IMR-90 (cell line): ENCODE results near the gene ARHGAP5. TPM values are rescaled to one million over a fixed set of nuclear protein-coding genes. Genes with fewer than 3 reads are reported as not detected.

ENCODE experiments used
- ATAC-seq: fragments of 200-7000 bp; cut with Tn5 transposase; 2 replicates; pipeline ENCODE4 v1.9.1; 2020; ENCODE audit warnings: low read depth, mild to moderate bottlenecking, moderate library complexity
- BruUV-seq: library from RNA; stranded (reverse); fragments of 400-500 nt; replicated peaks from 2 replicates; lab custom pipeline; 2021; lab: Mats Ljungman, UMichigan
- CTCF ChIA-PET: fragments of 300-600 bp; formaldehyde crosslinking; extraction: SDS; loops from one replicate; lab custom pipeline; 2021; ENCODE audit warnings: antibody characterized with exemption; lab: Yijun Ruan, JAX
- POLR2A ChIA-PET: fragments of 300-600 bp; sonication (Branson Sonifier 250); formaldehyde crosslinking; loops from one replicate; lab custom pipeline; 2022; ENCODE audit warnings: antibody characterized with exemption; ENCODE audit not compliant: unreplicated experiment; lab: Charles Lee
- DNase-seq: peaks from one replicate; pipeline ENCODE4 v3.0.0; 2013
- H2AFZ ChIP-seq: replicated peaks from 2 replicates; pipeline ENCODE3; 2013; ENCODE audit warnings: low read length, mild to moderate bottlenecking; ENCODE audit not compliant: poor library complexity
- H2AK5ac ChIP-seq: 2 replicates; pipeline ENCODE4 v1.6.1; 2013; ENCODE audit warnings: low read depth, low read length, inconsistent platforms
- H2AK9ac ChIP-seq: replicated peaks from 2 replicates; pipeline ENCODE3; 2013; ENCODE audit warnings: mild to moderate bottlenecking, low read depth, low read length, moderate library complexity; ENCODE audit not compliant: poor library complexity
- H2BK120ac ChIP-seq: 2 replicates; pipeline ENCODE4 v1.6.1; 2013; ENCODE audit warnings: low read depth, low read length, inconsistent platforms
- H2BK15ac ChIP-seq: 3 replicates; pipeline ENCODE4 v1.6.1; 2013; ENCODE audit warnings: low read depth, low read length, inconsistent platforms
- H2BK20ac ChIP-seq: 2 replicates; pipeline ENCODE4 v1.6.1; 2013; ENCODE audit warnings: low read depth, mild to moderate bottlenecking, inconsistent platforms, low read length, moderate library complexity
- H2BK5ac ChIP-seq: 2 replicates; pipeline ENCODE4 v1.6.1; 2013; ENCODE audit warnings: mild to moderate bottlenecking, low read depth, low read length, inconsistent platforms; ENCODE audit not compliant: poor library complexity, severe bottlenecking
- H3K14ac ChIP-seq: replicated peaks from 2 replicates; pipeline ENCODE4 v1.6.1; 2013; ENCODE audit warnings: low read depth, low read length, inconsistent platforms
- H3K18ac ChIP-seq: 2 replicates; pipeline ENCODE4 v1.6.1; 2013; ENCODE audit warnings: low read depth, low read length, control low read depth
- H3K23ac ChIP-seq: 2 replicates; pipeline ENCODE4 v1.6.1; 2013; ENCODE audit warnings: low read depth, low read length, inconsistent platforms
- H3K27ac ChIP-seq: 2 replicates; pipeline ENCODE4 v1.5.1; 2013; ENCODE audit warnings: mild to moderate bottlenecking, control low read depth, low read length; ENCODE audit not compliant: insufficient read depth
- H3K27me3 ChIP-seq: 2 replicates; pipeline ENCODE4 v1.6.1; 2013; ENCODE audit warnings: low read length; ENCODE audit not compliant: control insufficient read depth, insufficient read depth
- H3K36me3 ChIP-seq: 2 replicates; pipeline ENCODE4 v1.6.1; 2013; ENCODE audit warnings: low read length, mixed read lengths; ENCODE audit not compliant: control insufficient read depth, insufficient read depth
- H3K4ac ChIP-seq: 2 replicates; pipeline ENCODE4 v1.6.1; 2013; ENCODE audit warnings: low read depth, low read length, inconsistent platforms
- H3K4me1 ChIP-seq: 2 replicates; pipeline ENCODE4 v1.6.1; 2013; ENCODE audit warnings: low read length, mixed read lengths; ENCODE audit not compliant: control insufficient read depth, insufficient read depth
- H3K4me2 ChIP-seq: 2 replicates; pipeline ENCODE4 v1.6.1; 2013; ENCODE audit warnings: low read depth, mild to moderate bottlenecking, control low read depth, low read length, moderate library complexity
- H3K4me3 ChIP-seq: 2 replicates; pipeline ENCODE4 v1.5.1; 2013; ENCODE audit warnings: low read depth, mild to moderate bottlenecking, control low read depth, low read length, moderate library complexity; ENCODE audit not compliant: insufficient read depth
- H3K56ac ChIP-seq: 2 replicates; pipeline ENCODE4 v1.6.1; 2013; ENCODE audit warnings: low read length, inconsistent platforms; ENCODE audit not compliant: insufficient read depth; ENCODE audit errors: extremely low read depth
- H3K79me1 ChIP-seq, 2 experiments: 2 replicates each; pipeline ENCODE4 v1.6.1; 2013; ENCODE audit warnings: low read length in 2 of 2, inconsistent platforms in 1 of 2, low read depth in 1 of 2
- H3K9ac ChIP-seq: 2 replicates; pipeline ENCODE4 v1.6.1; 2013; ENCODE audit warnings: low read depth, low read length, control low read depth
- H3K9me1 ChIP-seq: 2 replicates; pipeline ENCODE4 v1.6.1; 2013; ENCODE audit warnings: low read length, inconsistent platforms; ENCODE audit not compliant: insufficient read depth
- H3K9me3 ChIP-seq: 2 replicates; pipeline ENCODE4 v1.6.1; 2013; ENCODE audit warnings: low read length; ENCODE audit not compliant: control insufficient read depth, insufficient read depth
- H4K20me1 ChIP-seq: 2 replicates; pipeline ENCODE4 v1.6.1; 2013; ENCODE audit warnings: low read length, inconsistent platforms; ENCODE audit not compliant: insufficient read depth
- H4K5ac ChIP-seq: 2 replicates; pipeline ENCODE4 v1.6.1; 2013; ENCODE audit warnings: mild to moderate bottlenecking, low read depth, low read length, control low read depth
- H4K8ac ChIP-seq, 2 experiments: 2 replicates each; pipeline ENCODE4 v1.6.1; 2013; ENCODE audit warnings: low read depth in 2 of 2, low read length in 2 of 2, control low read depth in 1 of 2, inconsistent platforms in 1 of 2
- H4K91ac ChIP-seq: 2 replicates; pipeline ENCODE4 v1.6.1; 2013; ENCODE audit warnings: low read depth, low read length, inconsistent platforms; ENCODE audit not compliant: insufficient read depth
- MAZ ChIP-seq: IDR thresholded peaks from 2 replicates; pipeline ENCODE4 v1.6.1; 2012; ENCODE audit warnings: low read depth, mild to moderate bottlenecking, low read length, improper control_type of control experiment, moderate library complexity, borderline replicate concordance
- RAD21 ChIP-seq: IDR thresholded peaks from 2 replicates; pipeline ENCODE4 v1.6.1; 2012; ENCODE audit warnings: low read length, improper control_type of control experiment
- RFX5 ChIP-seq: IDR thresholded peaks from 2 replicates; pipeline ENCODE4 v1.8.0; 2012; ENCODE audit warnings: low read depth, mild to moderate bottlenecking, low read length, moderate library complexity
- WGBS, 2 experiments: methylation state at CpG; one replicate each; pipeline versions ENCODE4 v1.1.5 to v1.1.7; 2013; ENCODE audit warnings: missing lambda C conversion rate in 2 of 2; ENCODE audit not compliant: insufficient read length in 1 of 2; ENCODE audit errors: extremely low coverage in 2 of 2; 5-methylcytosine and 5-hydroxymethylcytosine counted together
- dilution Hi-C: fragments of 300-500 bp; cut with HindIII; formaldehyde crosslinking; loops from one replicate; pipeline ENCODE4 v1.14.3; 2018; ENCODE audit warnings: low sequenced_read_pairs; ENCODE audit not compliant: unreplicated experiment
- in situ Hi-C: fragments of 300-500 bp; cut with MboI; formaldehyde crosslinking; loops from 3 replicates; pipeline ENCODE4 v1.14.3; 2019; ENCODE audit warnings: low sequenced_read_pairs, inconsistent platforms, mixed read lengths
- intact Hi-C: fragments of 100-400 bp; cut with micrococcal nuclease; formaldehyde crosslinking; loops from 2 replicates; pipeline ENCODE4 v1.10.0; 2022
- polyA plus RNA-seq, 3 experiments: library from polyadenylated mRNA; depleted of rRNA; stranded (reverse); fragments of >200 nt; gene quantifications; 2 replicates each; pipeline ENCODE4 v1.2.3, GENCODE V29; 2012; ENCODE audit warnings: low replicate concordance in 1 of 3
- total RNA-seq: library from RNA; depleted of rRNA; stranded (reverse); fragments of >200 nt; gene quantifications from 2 replicates; pipeline ENCODE4 v1.2.3, GENCODE V29; 2012
- TF ChIP-seq, protein P1 (sequence below): conservative IDR thresholded peaks from 2 replicates; pipeline ENCODE4 v1.5.1; 2012; ENCODE audit warnings: mild to moderate bottlenecking, low read depth, low read length, improper control_type of control experiment

ARHGAP5 gene
- total and polyA plus RNA-seq, 2 of the 4 experiments (the other 2 are of a cell fraction), result 7.4 to 45.3 TPM

DNA sequence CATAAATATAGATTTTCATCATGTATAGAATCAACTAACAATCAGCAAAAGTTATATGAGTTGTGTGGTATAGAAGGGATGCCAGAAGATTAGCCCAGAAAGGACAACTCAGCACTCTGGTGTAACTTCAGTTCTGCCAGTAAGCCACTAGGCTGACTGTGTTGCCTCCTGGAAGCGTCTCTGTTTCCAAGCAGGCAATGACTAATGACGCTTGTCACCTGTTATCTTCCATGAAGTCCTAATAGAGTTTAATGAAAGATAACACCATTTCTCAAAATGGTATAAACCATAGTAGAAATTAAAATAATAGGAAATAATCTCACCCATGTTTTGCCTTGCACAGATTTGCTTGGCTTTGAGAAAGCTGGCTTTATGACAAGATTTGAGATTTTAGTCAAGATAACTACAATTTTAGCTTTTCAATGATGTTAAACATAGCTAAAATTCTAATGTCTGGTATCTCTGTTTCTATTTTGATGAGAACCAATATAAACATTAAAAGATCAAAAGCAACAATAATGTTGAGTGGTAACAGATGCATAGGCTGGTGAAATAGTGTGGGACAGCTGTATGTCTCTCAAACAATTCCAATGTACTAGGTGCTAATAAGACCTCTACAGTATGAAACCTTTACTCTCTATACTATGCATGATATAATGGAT lies 115.7 kb downstream of the ARHGAP5 start:
- Histone ChIP-seq H3K27ac (no peak overlapping the region), H3K4me3 (no peak overlapping the region), H2BK20ac (no peak overlapping the region), H3K9ac (no peak overlapping the region), H2AK5ac (no peak overlapping the region), H2AFZ (no peak overlapping the region), H3K27me3 (peaks cover 2% of the 10 kb centered on the region; the same call in 1 of the 2 replicates), H3K23ac (no peak overlapping the region), H2BK120ac (no peak overlapping the region), H3K4me1 (no peaks in the 10 kb centered on the region), H3K9me3 (no peaks in the 10 kb centered on the region), H2AK9ac (no peak overlapping the region), H3K4me2 (no peak overlapping the region), H3K14ac (no peak overlapping the region), H4K8ac (no peak overlapping the region), H3K56ac (no peak overlapping the region), H3K36me3 (no peaks in the 10 kb centered on the region), H3K79me1 (no peaks in the 10 kb centered on the region), H3K9me1 (no peaks in the 10 kb centered on the region), H4K91ac (no peak overlapping the region), H3K18ac (no peak overlapping the region), H2BK5ac (no peak overlapping the region), H4K20me1 (no peaks in the 10 kb centered on the region), H2BK15ac (no peak overlapping the region), H3K4ac (no peak overlapping the region), H4K5ac (no peak overlapping the region)
- no CpG with 5 or more reads among the region's 2 CpGs for WGBS, 2 experiments
- no TSS peak for BruUV-seq
- dilution Hi-C loops (no loop called here), in situ Hi-C loops (no loop called here), intact Hi-C loops (no loop called here)
- no peak for TF ChIP-seq RAD21
- TF ChIP-seq, protein P1, sequence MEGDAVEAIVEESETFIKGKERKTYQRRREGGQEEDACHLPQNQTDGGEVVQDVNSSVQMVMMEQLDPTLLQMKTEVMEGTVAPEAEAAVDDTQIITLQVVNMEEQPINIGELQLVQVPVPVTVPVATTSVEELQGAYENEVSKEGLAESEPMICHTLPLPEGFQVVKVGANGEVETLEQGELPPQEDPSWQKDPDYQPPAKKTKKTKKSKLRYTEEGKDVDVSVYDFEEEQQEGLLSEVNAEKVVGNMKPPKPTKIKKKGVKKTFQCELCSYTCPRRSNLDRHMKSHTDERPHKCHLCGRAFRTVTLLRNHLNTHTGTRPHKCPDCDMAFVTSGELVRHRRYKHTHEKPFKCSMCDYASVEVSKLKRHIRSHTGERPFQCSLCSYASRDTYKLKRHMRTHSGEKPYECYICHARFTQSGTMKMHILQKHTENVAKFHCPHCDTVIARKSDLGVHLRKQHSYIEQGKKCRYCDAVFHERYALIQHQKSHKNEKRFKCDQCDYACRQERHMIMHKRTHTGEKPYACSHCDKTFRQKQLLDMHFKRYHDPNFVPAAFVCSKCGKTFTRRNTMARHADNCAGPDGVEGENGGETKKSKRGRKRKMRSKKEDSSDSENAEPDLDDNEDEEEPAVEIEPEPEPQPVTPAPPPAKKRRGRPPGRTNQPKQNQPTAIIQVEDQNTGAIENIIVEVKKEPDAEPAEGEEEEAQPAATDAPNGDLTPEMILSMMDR, result no peak
- TF ChIP-seq MAZ, result no peak
- TF ChIP-seq RFX5, result no peak
- CTCF ChIA-PET, result interaction anchor here (0.5 kb wide), 1 partner anchor 12 kb away, joined by 3 read pairs; no protein-coding TSS in a partner anchor
- DNase-seq (no peak), ATAC-seq (no peak)
- POLR2A ChIA-PET, result no interaction called here
